Neural cell (in vitro differentiated cells): Measurements from ENCODE around the gene AKT1.

Experiments used
- EP300 ChIP-seq: fragments of 450-650 bp; conservative IDR thresholded peaks from 2 replicates; pipeline ENCODE4 v1.6.1; 2014; ENCODE audit warnings: antibody characterized with exemption, mild to moderate bottlenecking, moderate library complexity; ENCODE audit not compliant: poor library complexity, severe bottlenecking
- EZH2 ChIP-seq: fragments of 200-600, 300-800 bp; shearing (Covaris generic), sonication (generic); IDR thresholded peaks from 2 replicates; pipeline ENCODE4 v1.6.1; 2014; ENCODE audit warnings: antibody characterized with exemption, low read length, borderline replicate concordance, mild to moderate bottlenecking; ENCODE audit not compliant: insufficient read depth, poor library complexity, severe bottlenecking
- RAD21 ChIP-seq: fragments of 450-650 bp; conservative IDR thresholded peaks from 2 replicates; pipeline ENCODE4 v1.6.1; 2014; ENCODE audit warnings: antibody characterized with exemption, mild to moderate bottlenecking, moderate library complexity
- TF ChIP-seq, protein P1 (sequence below): fragments of 450-650 bp; IDR thresholded peaks from 2 replicates; pipeline ENCODE4 v1.5.1; 2014; ENCODE audit warnings: antibody characterized with exemption, mild to moderate bottlenecking, moderate library complexity; ENCODE audit not compliant: poor library complexity, severe bottlenecking

DNA sequence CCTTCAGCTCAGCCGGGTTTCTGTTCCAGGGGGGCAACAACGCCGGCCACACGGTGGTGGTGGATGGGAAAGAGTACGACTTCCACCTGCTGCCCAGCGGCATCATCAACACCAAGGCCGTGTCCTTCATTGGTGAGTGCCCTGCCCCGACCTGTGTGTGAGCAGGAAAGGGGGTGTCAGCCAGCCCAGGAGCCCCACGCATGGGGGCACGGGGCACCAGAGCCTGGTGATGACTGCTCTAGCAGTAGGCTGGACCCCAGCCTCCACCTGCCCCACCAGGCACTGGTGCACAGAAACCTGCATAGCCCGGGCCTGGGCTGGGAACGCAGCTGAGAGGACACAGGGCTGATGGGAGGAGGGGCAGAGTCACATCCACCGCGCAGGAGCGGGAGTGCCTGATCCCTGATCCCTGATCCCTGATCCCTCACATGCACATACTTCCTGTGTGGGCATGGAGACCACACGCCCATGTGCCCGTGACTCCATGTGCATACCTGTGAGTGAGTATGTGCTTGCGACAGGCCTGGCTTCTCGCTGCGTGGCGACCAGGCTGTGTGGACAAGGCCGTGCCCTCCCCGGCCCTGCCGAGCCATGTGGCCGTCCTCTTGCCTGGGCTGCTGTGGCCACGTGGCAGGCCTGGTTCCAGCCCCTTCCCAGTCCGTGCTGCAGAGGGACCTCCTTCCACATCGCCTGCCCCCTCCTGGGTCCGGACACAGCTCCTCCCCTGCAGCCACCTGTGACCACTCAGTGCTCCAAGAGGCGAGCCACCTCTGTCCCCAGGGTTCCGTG is 60.4 kb downstream of the AKT1 start:
- TF ChIP-seq EP300 (no peak), EZH2 (no peak), RAD21 (no peak)
- TF ChIP-seq, protein P1, sequence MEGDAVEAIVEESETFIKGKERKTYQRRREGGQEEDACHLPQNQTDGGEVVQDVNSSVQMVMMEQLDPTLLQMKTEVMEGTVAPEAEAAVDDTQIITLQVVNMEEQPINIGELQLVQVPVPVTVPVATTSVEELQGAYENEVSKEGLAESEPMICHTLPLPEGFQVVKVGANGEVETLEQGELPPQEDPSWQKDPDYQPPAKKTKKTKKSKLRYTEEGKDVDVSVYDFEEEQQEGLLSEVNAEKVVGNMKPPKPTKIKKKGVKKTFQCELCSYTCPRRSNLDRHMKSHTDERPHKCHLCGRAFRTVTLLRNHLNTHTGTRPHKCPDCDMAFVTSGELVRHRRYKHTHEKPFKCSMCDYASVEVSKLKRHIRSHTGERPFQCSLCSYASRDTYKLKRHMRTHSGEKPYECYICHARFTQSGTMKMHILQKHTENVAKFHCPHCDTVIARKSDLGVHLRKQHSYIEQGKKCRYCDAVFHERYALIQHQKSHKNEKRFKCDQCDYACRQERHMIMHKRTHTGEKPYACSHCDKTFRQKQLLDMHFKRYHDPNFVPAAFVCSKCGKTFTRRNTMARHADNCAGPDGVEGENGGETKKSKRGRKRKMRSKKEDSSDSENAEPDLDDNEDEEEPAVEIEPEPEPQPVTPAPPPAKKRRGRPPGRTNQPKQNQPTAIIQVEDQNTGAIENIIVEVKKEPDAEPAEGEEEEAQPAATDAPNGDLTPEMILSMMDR, result no peak
